ENCODE results near the gene NIN.

DNA sequence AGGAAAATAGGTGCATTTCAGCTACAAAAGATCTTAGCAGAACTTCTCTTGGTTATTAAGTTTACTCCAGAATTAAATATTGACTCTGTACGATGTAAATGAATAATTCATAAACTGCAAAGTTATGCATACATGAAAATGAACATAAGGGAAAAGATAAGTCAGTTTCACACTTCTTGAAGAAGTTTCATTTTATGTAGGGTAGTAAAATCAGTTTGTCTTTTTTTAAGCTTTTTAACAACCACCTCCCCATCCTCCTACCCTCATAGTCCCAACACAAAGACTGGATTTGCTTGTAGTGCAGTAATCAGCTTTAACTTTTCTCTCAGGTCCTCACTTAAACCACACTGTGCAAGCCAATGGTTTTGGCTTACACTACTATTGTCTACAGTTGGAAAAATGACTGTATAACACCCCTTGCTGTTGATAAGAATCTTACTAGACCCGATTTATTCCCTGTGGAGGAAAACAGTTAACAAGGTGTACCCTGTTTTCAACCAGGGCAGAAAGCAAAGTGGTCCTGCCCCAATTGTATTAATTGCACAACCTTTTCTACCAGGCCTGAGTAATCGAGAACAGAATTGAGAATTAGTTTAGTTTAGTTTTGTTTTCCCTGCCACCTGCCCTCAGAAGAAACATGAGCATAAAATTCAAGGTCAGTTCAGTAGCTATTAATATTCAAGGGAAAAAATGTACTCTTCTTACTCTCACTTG is 44.1 kb downstream of the NIN start:
- TF ChIP-seq, protein P1, sequence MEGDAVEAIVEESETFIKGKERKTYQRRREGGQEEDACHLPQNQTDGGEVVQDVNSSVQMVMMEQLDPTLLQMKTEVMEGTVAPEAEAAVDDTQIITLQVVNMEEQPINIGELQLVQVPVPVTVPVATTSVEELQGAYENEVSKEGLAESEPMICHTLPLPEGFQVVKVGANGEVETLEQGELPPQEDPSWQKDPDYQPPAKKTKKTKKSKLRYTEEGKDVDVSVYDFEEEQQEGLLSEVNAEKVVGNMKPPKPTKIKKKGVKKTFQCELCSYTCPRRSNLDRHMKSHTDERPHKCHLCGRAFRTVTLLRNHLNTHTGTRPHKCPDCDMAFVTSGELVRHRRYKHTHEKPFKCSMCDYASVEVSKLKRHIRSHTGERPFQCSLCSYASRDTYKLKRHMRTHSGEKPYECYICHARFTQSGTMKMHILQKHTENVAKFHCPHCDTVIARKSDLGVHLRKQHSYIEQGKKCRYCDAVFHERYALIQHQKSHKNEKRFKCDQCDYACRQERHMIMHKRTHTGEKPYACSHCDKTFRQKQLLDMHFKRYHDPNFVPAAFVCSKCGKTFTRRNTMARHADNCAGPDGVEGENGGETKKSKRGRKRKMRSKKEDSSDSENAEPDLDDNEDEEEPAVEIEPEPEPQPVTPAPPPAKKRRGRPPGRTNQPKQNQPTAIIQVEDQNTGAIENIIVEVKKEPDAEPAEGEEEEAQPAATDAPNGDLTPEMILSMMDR (IDR thresholded peaks at IDR 0.05), result no peak
- TF ChIP-seq POLR2A (IDR thresholded peaks at IDR 0.05), result no peak

All from lower leg skin (tissue), 3 donors.